HCT116 (cell line): Measurements from ENCODE around the gene TEAD1. TPM values are rescaled to one million over a fixed set of nuclear protein-coding genes. Genes with fewer than 3 reads are reported as not detected.

Source experiments
- ATAC-seq: fragments of 200-7000 bp; cut with Tn5 transposase; 2 replicates; pipeline ENCODE4 v1.9.1; 2020; ENCODE audit warnings: mild to moderate bottlenecking, moderate library complexity
- BruUV-seq: library from RNA; stranded (reverse); fragments of 400-500 nt; replicated peaks from 2 replicates; lab custom pipeline; 2021; lab: Mats Ljungman, UMichigan
- CTCF ChIA-PET: fragments of 300-600 bp; sonication (Branson Sonifier 250); formaldehyde crosslinking; loops from one replicate; lab custom pipeline; 2021; ENCODE audit warnings: antibody characterized with exemption; lab: Charles Lee
- POLR2A ChIA-PET: fragments of 300-600, 350-600 bp; sonication (Branson Sonifier 250); formaldehyde crosslinking; loops from one replicate; lab custom pipeline; 2021; ENCODE audit warnings: antibody characterized with exemption; lab: Charles Lee
- RAD21 ChIA-PET, 2 experiments: fragments of 300-600 bp; sonication (Branson Sonifier 250); formaldehyde crosslinking; loops; one replicate each; lab custom pipeline; 2023; ENCODE audit warnings: low total read pairs in 2 of 2; ENCODE audit not compliant: uncharacterized antibody in 2 of 2, unreplicated experiment in 2 of 2, low non-redundant PET in 1 of 2; lab: Charles Lee
- DNase-seq: peaks from one replicate; pipeline ENCODE4 v3.0.0-alpha.2; 2010; ENCODE audit warnings: low read depth, low spot score
- H2AFZ ChIP-seq: fragments of 200-600 bp; shearing (Covaris generic), sonication (generic); 2 replicates; pipeline ENCODE4 v1.6.1; 2017; ENCODE audit warnings: low read depth, mixed run types, mixed read lengths, antibody characterized with exemption, low read length; ENCODE audit not compliant: poor library complexity, severe bottlenecking
- H3K27ac ChIP-seq: 2 replicates; pipeline ENCODE4 v1.5.1; 2012; ENCODE audit warnings: low read depth, low read length
- H3K27me3 ChIP-seq: fragments of 200-600 bp; sonication (generic); 2 replicates; pipeline ENCODE4 v1.6.1; 2016; ENCODE audit warnings: mixed run types, low read length, mixed read lengths; ENCODE audit not compliant: insufficient read depth
- H3K36me3 ChIP-seq, 2 experiments: fragments of 200-500 bp in 1 of 2; fragments of 200-600 bp in 1 of 2; sonication (Bioruptor generic) in 1 of 2; sonication (generic) in 1 of 2; 2 replicates each; pipeline versions ENCODE4 v1.5.1 to v1.6.1; 2014 to 2016; ENCODE audit warnings: low read length in 2 of 2, inconsistent platforms in 1 of 2, mixed read lengths in 1 of 2, mixed run types in 1 of 2; ENCODE audit not compliant: insufficient read depth in 2 of 2, control insufficient read depth in 1 of 2
- H3K4me1 ChIP-seq, 2 experiments: fragments of 200-600 bp in 1 of 2; sonication (generic) in 1 of 2; 2 replicates each; pipeline versions ENCODE4 v1.5.1 to v1.6.1; 2012 to 2017; ENCODE audit warnings: low read length in 2 of 2, inconsistent platforms in 1 of 2, mild to moderate bottlenecking in 1 of 2, mixed read lengths in 1 of 2, mixed run types in 1 of 2, moderate library complexity in 1 of 2; ENCODE audit not compliant: insufficient read depth in 2 of 2, control insufficient read depth in 1 of 2
- H3K4me2 ChIP-seq: fragments of 200-600 bp; sonication (generic); 2 replicates; pipeline ENCODE4 v1.6.1; 2017; ENCODE audit warnings: mixed run types, low read length, mixed read lengths
- H3K4me3 ChIP-seq, 2 experiments: fragments of 200-600 bp in 1 of 2; sonication (generic) in 1 of 2; replicated peaks in 1 of 2; 2 replicates each; pipeline ENCODE4 v1.5.1; 2011 to 2016; ENCODE audit warnings: low read length in 2 of 2, control low read depth in 1 of 2, low read depth in 1 of 2, mild to moderate bottlenecking in 1 of 2, mixed read lengths in 1 of 2, mixed run types in 1 of 2
- H3K79me2 ChIP-seq: fragments of 200-600 bp; sonication (generic); 2 replicates; pipeline ENCODE4 v1.6.1; 2017; ENCODE audit warnings: mild to moderate bottlenecking, mixed run types, low read length, moderate library complexity, mixed read lengths; ENCODE audit not compliant: insufficient read depth
- H3K9ac ChIP-seq: fragments of 200-600 bp; sonication (generic); 2 replicates; pipeline ENCODE4 v1.6.1; 2016; ENCODE audit warnings: low read length, mixed read lengths
- H3K9me2 ChIP-seq: fragments of 200-600 bp; sonication (generic), shearing (Covaris generic); 2 replicates; pipeline ENCODE4 v1.6.1; 2017; ENCODE audit warnings: mixed run types, mild to moderate bottlenecking, moderate library complexity; ENCODE audit not compliant: insufficient read depth
- H3K9me3 ChIP-seq, 2 experiments: fragments of 200-500 bp in 1 of 2; fragments of 200-600 bp in 1 of 2; sonication (Bioruptor generic) in 1 of 2; sonication (generic) in 1 of 2; 2 replicates each; pipeline ENCODE4 v1.6.1; 2014 to 2017; ENCODE audit warnings: low read length in 2 of 2, mixed read lengths in 2 of 2, inconsistent platforms in 1 of 2, low read depth in 1 of 2, mild to moderate bottlenecking in 1 of 2, mixed run types in 1 of 2, moderate library complexity in 1 of 2; ENCODE audit not compliant: control insufficient read depth in 1 of 2, insufficient read depth in 1 of 2
- H4K20me1 ChIP-seq: fragments of 200-600 bp; sonication (generic), shearing (Covaris generic); 2 replicates; pipeline ENCODE4 v1.6.1; 2017; ENCODE audit warnings: mixed run types, mild to moderate bottlenecking, moderate library complexity; ENCODE audit not compliant: insufficient read depth
- EZH2 ChIP-seq: fragments of 200-600 bp; sonication (generic); IDR thresholded peaks from 2 replicates; pipeline ENCODE4 v1.6.1; 2017; ENCODE audit warnings: antibody characterized with exemption, mixed run types
- EZH2phosphoT487 ChIP-seq: fragments of 200-600 bp; IDR thresholded peaks from 2 replicates; pipeline ENCODE4 v1.6.1; 2018; ENCODE audit warnings: antibody characterized with exemption, borderline replicate concordance
- POLR2AphosphoS5 ChIP-seq: IDR thresholded peaks from 2 replicates; pipeline ENCODE4 v1.6.1; 2011; ENCODE audit warnings: mild to moderate bottlenecking, low read depth, low read length, moderate library complexity
- SP1 ChIP-seq: IDR thresholded peaks from 2 replicates; pipeline ENCODE4 v1.6.1; 2012; ENCODE audit warnings: low read depth
- intact Hi-C: fragments of 100-400 bp; cut with micrococcal nuclease; formaldehyde crosslinking; loops from 2 replicates; pipeline ENCODE4 v1.10.0; 2022
- total RNA-seq: library from RNA; stranded (reverse); gene quantifications from one replicate; pipeline ENCODE4 v1.2.1, GENCODE V29; 2021; ENCODE audit not compliant: unreplicated experiment

The TEAD1 gene
- total RNA-seq, 1 experiment from 2014 or later, result 103 TPM

GRCh38 chr11:12862696-12863469 is 188.7 kb downstream of the TEAD1 start:
- Histone ChIP-seq H3K27me3 (no peaks in the 10 kb centered on the region), H3K4me2 (no peak overlapping the region), H3K27ac (no peak overlapping the region), H3K4me3 (no peak overlapping the region), H2AFZ (no peak overlapping the region), H3K79me2 (peaks cover 9% of the 10 kb centered on the region), H3K36me3 (no peaks in the 10 kb centered on the region), H4K20me1 (no peaks in the 10 kb centered on the region), H3K9ac (no peak overlapping the region), H3K9me2 (no peaks in the 10 kb centered on the region), H3K9me3 (no peaks in the 10 kb centered on the region), H3K4me1 (peaks cover 0 to 2% of the 10 kb centered on the region in 2 experiments; a peak in 1 of 4 replicates)
- TF ChIP-seq EZH2phosphoT487 (no peak), SP1 (no peak)
- intact Hi-C loops, result no loop called here
- no peak for ATAC-seq
- CTCF ChIA-PET, result no interaction called here
- POLR2A ChIA-PET, result no interaction called here
- RAD21 ChIA-PET, result no interaction called here
- no TSS peak for BruUV-seq
- no peak for DNase-seq

GRCh38 chr11:12863605-12864121 is 189.4 kb downstream of the TEAD1 start:
- H3K9me2 ChIP-seq, result no peaks in the 10 kb centered on the region
- no peak overlapping the region for H2AFZ ChIP-seq
- no peak for DNase-seq
- H3K36me3 ChIP-seq, result no peaks in the 10 kb centered on the region
- ChIA-PET CTCF (no interaction called here), POLR2A (no interaction called here), RAD21 (no interaction called here)
- H3K4me1 ChIP-seq, result peaks cover 0 to 6% of the 10 kb centered on the region in 2 experiments; a peak in 1 of 4 replicates
- no peak for ATAC-seq
- H4K20me1 ChIP-seq, result no peaks in the 10 kb centered on the region
- no peak overlapping the region for H3K4me3 ChIP-seq
- BruUV-seq, result TSS peak; percentile 19
- no peak overlapping the region for H3K27ac ChIP-seq
- no peaks in the 10 kb centered on the region for H3K27me3 ChIP-seq
- peaks cover 6% of the 10 kb centered on the region; the same call in 1 of the 2 replicates for H3K79me2 ChIP-seq
- TF ChIP-seq EZH2, result no peak
- TF ChIP-seq POLR2AphosphoS5, result no peak
- no peak overlapping the region for H3K9ac ChIP-seq
- H3K9me3 ChIP-seq, result no peaks in the 10 kb centered on the region
- no peak overlapping the region for H3K4me2 ChIP-seq
- intact Hi-C loops, result no loop called here
